Adrenal gland (tissue), 12 donors: ENCODE data around the gene RRBP1. TPM values are rescaled to one million over a fixed set of nuclear protein-coding genes. Genes with fewer than 3 reads are reported as not detected.

Source experiments
- DNase-seq, 7 donors: peaks; one replicate each; pipeline ENCODE4 v3.0.0-alpha.2; 2019 to 2020
- H3K27ac ChIP-seq, 5 donors: fragments of 200-600 bp; sonication (generic) in 4 of 5; 1 replicate in 3 of 5; 2 replicates in 2 of 5; pipeline versions ENCODE4 v1.5.1 to v1.8.0; 2016 to 2020; ENCODE audit warnings: mild to moderate bottlenecking in 1 of 5
- H3K27me3 ChIP-seq: fragments of 200-600 bp; 2 replicates; pipeline ENCODE4 v1.8.0; 2021
- H3K36me3 ChIP-seq, 2 donors: fragments of 200-600 bp; replicated peaks in 1 of 2; 1 replicate in 1 of 2; 2 replicates in 1 of 2; pipeline versions ENCODE4 v1.5.1 to v1.8.0; 2018 to 2022
- H3K4me1 ChIP-seq, 2 donors: fragments of 200-600 bp; replicated peaks in 1 of 2; 1 replicate in 1 of 2; 2 replicates in 1 of 2; pipeline versions ENCODE4 v1.5.1 to v1.8.0; 2018 to 2021
- H3K4me3 ChIP-seq, 4 donors: fragments of 200-600 bp; sonication (generic) in 3 of 4; one replicate each; pipeline ENCODE4 v1.5.1; 2016 to 2018
- H3K9me3 ChIP-seq, 3 donors: fragments of 200-600 bp; sonication (generic) in 1 of 3; replicated peaks in 1 of 3; 1 replicate in 2 of 3; 2 replicates in 1 of 3; pipeline versions ENCODE4 v1.5.1 to v1.8.0; 2016 to 2021
- CTCF ChIP-seq, 6 experiments: fragments of 450-650 bp in 4 of 6; fragments of 200-600 bp in 2 of 6; sonication (generic) in 1 of 6; IDR thresholded peaks; 1 replicate in 5 of 6; 2 replicates in 1 of 6; pipeline versions ENCODE4 v1.5.1 to v1.8.0; 2016 to 2021; ENCODE audit warnings: antibody characterized with exemption in 6 of 6, mild to moderate bottlenecking in 2 of 6, moderate library complexity in 1 of 6
- POLR2A ChIP-seq, 2 donors: fragments of 450-650 bp; IDR thresholded peaks; one replicate each; pipeline ENCODE4 v1.6.1; 2017; ENCODE audit warnings: antibody characterized with exemption in 2 of 2, mild to moderate bottlenecking in 2 of 2, moderate library complexity in 1 of 2
- WGBS, 4 donors: extraction: QIAGEN DNeasy Blood & Tissue Kit in 2 of 4; methylation state at CpG; one replicate each; pipeline versions ENCODE4 v1.1.5 to v1.1.7; 2013 to 2017; 5-methylcytosine and 5-hydroxymethylcytosine counted together
- intact Hi-C, 2 donors: fragments of 100-400 bp; cut with DNase I; formaldehyde crosslinking; loops; one replicate each; pipeline versions ENCODE4 v1.14.1 to v1.15.0; 2022 to 2023
- polyA plus RNA-seq, 3 donors: library from polyadenylated mRNA; stranded (reverse); fragments of 200-250 nt in 2 of 3; fragments of 350-450 nt in 1 of 3; fragmentation: Illumina TruSeq in 1 of 3; extraction: RNeasy Lipid Tissue Mini Kit (QIAGEN cat#74804) in 1 of 3; gene quantifications; one replicate each; pipeline ENCODE4 v1.2.3, GENCODE V29; 2013 to 2014
- total RNA-seq, 9 donors: library from RNA; depleted of rRNA in 4 of 9; stranded (reverse); fragments of >200 nt in 4 of 9; fragments of 120-200 nt in 1 of 9; fragmentation: NEBNext Ultra II Directional in 1 of 9; extraction: Animal tissue kit (Norgen Biotek cat#: 25700) in 1 of 9; gene quantifications; one replicate each; pipeline versions ENCODE4 v1.1.0 to v1.2.4, GENCODE V29; 2013 to 2023
- donor health status: healthy with polysubstance abuse.
- donor health status: Bipolar disorder and iron deficiency.
- donor health status: DM: yes; HTN: yes; CAD: no.
- donor health status: DM: no; HTN: no; CAD: no.
- donor health status: DM: no; HTN: no; CAD: no.
- donor health status: DM: yes; HTN: yes; CAD: no.

RRBP1 gene
- total and polyA plus RNA-seq, 12 donors = 73.9 to 261 (median 122) TPM

- WGBS, 4 donors = 61 to 66% (median 65%) methylated on average over 4 of the region's 4 CpGs
- no peak for TF ChIP-seq CTCF (IDR thresholded peaks at IDR 0.05)
- TF ChIP-seq POLR2A (IDR thresholded peaks at IDR 0.05) = no peak
Measured at GRCh38 chr20:17565169-17565845, 116.7 kb downstream of the RRBP1 start.

More at GRCh38 chr20:17565169-17565845, 116.7 kb downstream of the RRBP1 start:
- no peaks in the 10 kb centered on the region for H3K9me3 ChIP-seq
- no peak overlapping the region for H3K4me3 ChIP-seq
- no peaks in the 10 kb centered on the region for H3K36me3 ChIP-seq
- no peak overlapping the region for H3K27ac ChIP-seq
- DNase-seq = no peak
- no peaks in the 10 kb centered on the region for H3K27me3 ChIP-seq
- intact Hi-C loops = no loop called here
- H3K4me1 ChIP-seq = peaks cover 0 to 7% of the 10 kb centered on the region in 2 donors

Other genes with a start within 250 kb of the RRBP1 start
- 10 to 100 TPM in 1 of 9 donors, 1 to 10 TPM in 6, under 1 TPM in 2; 0.39 to 18.5 (median 2.3) TPM for gene BFSP1, start 150.9 kb downstream of the RRBP1 start, total RNA-seq
- 1 to 10 TPM; 1.7 to 3.3 (median 1.9) TPM for gene BFSP1, start 150.9 kb downstream of the RRBP1 start, polyA plus RNA-seq
- 100 to 1,000 TPM; 205 to 385 (median 273) TPM for gene DSTN, start 112.2 kb downstream of the RRBP1 start, total RNA-seq
- gene DSTN, start 112.2 kb downstream of the RRBP1 start, polyA plus RNA-seq = 100 to 1,000 TPM; 184 to 552 (median 192) TPM
- not detected for gene BANF2, start 17.7 kb upstream of the RRBP1 start, total RNA-seq
- not detected for gene BANF2, start 17.7 kb upstream of the RRBP1 start, polyA plus RNA-seq